Stimulated activated naive CD8-positive, alpha-beta T cell treated with anti-CD3 and anti-CD28 coated beads, Interleukin-15, Interleukin-2, amounts not matched to agents 100 ng/mL and 50 ng/mL, for 24 hours (primary cell): Measurements from ENCODE around the gene GALNT18.

Experiments
- H3K27ac Mint-ChIP-seq: one replicate; pipeline ENCODE4 v1.8.0; 2021; ENCODE audit warnings: mild to moderate bottlenecking, mixed read lengths
- H3K27me3 Mint-ChIP-seq: one replicate; pipeline ENCODE4 v1.8.0; 2021; ENCODE audit warnings: mixed read lengths
- H3K36me3 Mint-ChIP-seq: one replicate; pipeline ENCODE4 v1.8.0; 2021; ENCODE audit warnings: low read depth, mixed read lengths
- H3K4me1 Mint-ChIP-seq: one replicate; pipeline ENCODE4 v1.8.0; 2021; ENCODE audit warnings: low read depth, mixed read lengths
- H3K4me3 Mint-ChIP-seq: one replicate; pipeline ENCODE4 v1.8.0; 2021; ENCODE audit warnings: mild to moderate bottlenecking, mixed read lengths
- H3K9me3 Mint-ChIP-seq: one replicate; pipeline ENCODE4 v1.8.0; 2021; ENCODE audit warnings: mixed read lengths

Gene GALNT18

GRCh38 chr11:11403763-11404725 lies 217.8 kb downstream of the GALNT18 start:
- H3K27me3 Mint-ChIP-seq = peaks cover 12% of the 10 kb centered on the region
- H3K27ac Mint-ChIP-seq = no peak overlapping the region
- no peaks in the 10 kb centered on the region for H3K9me3 Mint-ChIP-seq
- H3K4me3 Mint-ChIP-seq = no peak overlapping the region
- H3K36me3 Mint-ChIP-seq = no peaks in the 10 kb centered on the region
- no peaks in the 10 kb centered on the region for H3K4me1 Mint-ChIP-seq

GRCh38 chr11:11401960-11402535 lies 219.8 kb downstream of the GALNT18 start:
- Mint-ChIP-seq H3K4me3 (no peak overlapping the region), H3K9me3 (no peaks in the 10 kb centered on the region), H3K4me1 (no peaks in the 10 kb centered on the region), H3K36me3 (no peaks in the 10 kb centered on the region), H3K27ac (no peak overlapping the region), H3K27me3 (peaks cover 12% of the 10 kb centered on the region)

- H3K4me3 Mint-ChIP-seq = no peak overlapping the region
- no peaks in the 10 kb centered on the region for H3K36me3 Mint-ChIP-seq
Measured at GRCh38 chr11:11400635-11401232, 221.1 kb downstream of the GALNT18 start.

GRCh38 chr11:11400121-11400520 lies 221.7 kb downstream of the GALNT18 start:
- Mint-ChIP-seq H3K27ac (no peak overlapping the region), H3K4me1 (no peaks in the 10 kb centered on the region), H3K27me3 (peaks cover 7% of the 10 kb centered on the region), H3K9me3 (no peaks in the 10 kb centered on the region), H3K4me3 (no peak overlapping the region), H3K36me3 (no peaks in the 10 kb centered on the region)

More at GRCh38 chr11:11400635-11401232, 221.1 kb downstream of the GALNT18 start:
- peaks cover 11% of the 10 kb centered on the region for H3K27me3 Mint-ChIP-seq
- no peaks in the 10 kb centered on the region for H3K4me1 Mint-ChIP-seq
- H3K27ac Mint-ChIP-seq = no peak overlapping the region
- H3K9me3 Mint-ChIP-seq = no peaks in the 10 kb centered on the region

GRCh38 chr11:11397781-11398180 lies 224.0 kb downstream of the GALNT18 start:
- Mint-ChIP-seq H3K4me3 (no peak overlapping the region), H3K36me3 (no peaks in the 10 kb centered on the region), H3K4me1 (no peaks in the 10 kb centered on the region), H3K27me3 (peaks cover 4% of the 10 kb centered on the region), H3K27ac (no peak overlapping the region), H3K9me3 (no peaks in the 10 kb centered on the region)

GRCh38 chr11:11397036-11397415 lies 224.8 kb downstream of the GALNT18 start:
- peaks cover 4% of the 10 kb centered on the region for H3K27me3 Mint-ChIP-seq
- no peak overlapping the region for H3K4me3 Mint-ChIP-seq
- H3K36me3 Mint-ChIP-seq = no peaks in the 10 kb centered on the region
- H3K9me3 Mint-ChIP-seq = no peaks in the 10 kb centered on the region
- H3K4me1 Mint-ChIP-seq = no peaks in the 10 kb centered on the region
- H3K27ac Mint-ChIP-seq = no peak overlapping the region

GRCh38 chr11:11396301-11397035 lies 225.3 kb downstream of the GALNT18 start:
- Mint-ChIP-seq H3K4me1 (no peaks in the 10 kb centered on the region), H3K27me3 (no peaks in the 10 kb centered on the region), H3K4me3 (no peak overlapping the region), H3K36me3 (no peaks in the 10 kb centered on the region), H3K9me3 (no peaks in the 10 kb centered on the region), H3K27ac (no peak overlapping the region)

GRCh38 chr11:11395126-11395525 lies 226.7 kb downstream of the GALNT18 start:
- no peaks in the 10 kb centered on the region for H3K36me3 Mint-ChIP-seq
- no peaks in the 10 kb centered on the region for H3K27me3 Mint-ChIP-seq
- no peaks in the 10 kb centered on the region for H3K4me1 Mint-ChIP-seq
- no peak overlapping the region for H3K27ac Mint-ChIP-seq
- H3K9me3 Mint-ChIP-seq = no peaks in the 10 kb centered on the region
- H3K4me3 Mint-ChIP-seq = no peak overlapping the region

- no peaks in the 10 kb centered on the region for H3K27me3 Mint-ChIP-seq
Measured at GRCh38 chr11:11394241-11394640, 227.6 kb downstream of the GALNT18 start.

GRCh38 chr11:11391796-11392463 lies 229.9 kb downstream of the GALNT18 start:
- H3K27ac Mint-ChIP-seq = no peak overlapping the region
- no peak overlapping the region for H3K4me3 Mint-ChIP-seq
- H3K36me3 Mint-ChIP-seq = no peaks in the 10 kb centered on the region
- peaks cover 4% of the 10 kb centered on the region for H3K27me3 Mint-ChIP-seq
- H3K4me1 Mint-ChIP-seq = no peaks in the 10 kb centered on the region
- no peaks in the 10 kb centered on the region for H3K9me3 Mint-ChIP-seq

More at GRCh38 chr11:11394241-11394640, 227.6 kb downstream of the GALNT18 start:
- Mint-ChIP-seq H3K4me3 (no peak overlapping the region), H3K4me1 (no peaks in the 10 kb centered on the region), H3K9me3 (no peaks in the 10 kb centered on the region), H3K27ac (no peak overlapping the region), H3K36me3 (no peaks in the 10 kb centered on the region)

- Mint-ChIP-seq H3K9me3 (no peaks in the 10 kb centered on the region), H3K36me3 (no peaks in the 10 kb centered on the region), H3K27me3 (peaks cover 4% of the 10 kb centered on the region), H3K4me1 (no peaks in the 10 kb centered on the region), H3K27ac (no peak overlapping the region), H3K4me3 (no peak overlapping the region)
Measured at GRCh38 chr11:11391169-11391568, 230.6 kb downstream of the GALNT18 start.

GRCh38 chr11:11390068-11390771 lies 231.6 kb downstream of the GALNT18 start:
- Mint-ChIP-seq H3K27me3 (peaks cover 4% of the 10 kb centered on the region), H3K9me3 (no peaks in the 10 kb centered on the region), H3K4me3 (no peak overlapping the region), H3K36me3 (no peaks in the 10 kb centered on the region), H3K4me1 (no peaks in the 10 kb centered on the region), H3K27ac (no peak overlapping the region)

GRCh38 chr11:11389238-11389637 lies 232.6 kb downstream of the GALNT18 start:
- H3K4me1 Mint-ChIP-seq = no peaks in the 10 kb centered on the region
- H3K27ac Mint-ChIP-seq = no peak overlapping the region
- peaks cover 4% of the 10 kb centered on the region for H3K27me3 Mint-ChIP-seq
- H3K4me3 Mint-ChIP-seq = no peak overlapping the region
- no peaks in the 10 kb centered on the region for H3K9me3 Mint-ChIP-seq
- H3K36me3 Mint-ChIP-seq = no peaks in the 10 kb centered on the region
